SK-N-SH (cell line): ENCODE measurements around the gene DCST1. TPM values are rescaled to one million over a fixed set of nuclear protein-coding genes. Genes with fewer than 3 reads are reported as not detected.

Source experiments
- CTCF ChIA-PET: fragments of 300-600, 350-600 bp; formaldehyde crosslinking; extraction: SDS; loops from one replicate; lab custom pipeline; 2021; lab: Yijun Ruan, JAX
- POLR2A ChIA-PET: fragments of 350-600 bp; sonication (Branson Sonifier 250); formaldehyde crosslinking; extraction: SDS; loops from one replicate; lab custom pipeline; 2020; ENCODE audit warnings: antibody characterized with exemption, inconsistent platforms; lab: Yijun Ruan, JAX
- DNase-seq: peaks from one replicate; pipeline ENCODE4 v3.0.0; 2012
- H2AFZ ChIP-seq: fragments of 200-600 bp; sonication (generic); 2 replicates; pipeline ENCODE4 v1.8.1; 2016; ENCODE audit warnings: antibody characterized with exemption, mild to moderate bottlenecking, low read depth
- H3F3A ChIP-seq: fragments of 200-600 bp; sonication (generic); replicated peaks from 2 replicates; pipeline ENCODE3; 2016; ENCODE audit warnings: antibody characterized with exemption, mild to moderate bottlenecking; ENCODE audit not compliant: insufficient read depth
- H3K27ac ChIP-seq, 2 experiments: fragments of 200-500 bp in 1 of 2; fragments of 200-600 bp in 1 of 2; sonication (Bioruptor generic) in 1 of 2; sonication (generic), shearing (Covaris generic) in 1 of 2; 2 replicates each; pipeline versions ENCODE4 v1.5.1 to v1.6.1; 2014 to 2016; ENCODE audit warnings: low read depth in 2 of 2, inconsistent platforms in 1 of 2, low read length in 1 of 2, mild to moderate bottlenecking in 1 of 2, mixed read lengths in 1 of 2
- H3K27me3 ChIP-seq: fragments of 200-600 bp; sonication (generic), shearing (Covaris generic); 2 replicates; pipeline ENCODE4 v1.6.1; 2016; ENCODE audit warnings: mixed run types; ENCODE audit not compliant: insufficient read depth
- H3K36me3 ChIP-seq, 2 experiments: fragments of 200-500 bp in 1 of 2; fragments of 200-600 bp in 1 of 2; sonication (Bioruptor generic) in 1 of 2; sonication (generic) in 1 of 2; replicated peaks in 1 of 2; 2 replicates each; pipeline versions ENCODE3 to v1.5.1; 2014 to 2016; ENCODE audit warnings: low read length in 1 of 2, mild to moderate bottlenecking in 1 of 2; ENCODE audit not compliant: insufficient read depth in 2 of 2, control insufficient read depth in 1 of 2
- H3K4me1 ChIP-seq, 2 experiments: fragments of 200-500 bp in 1 of 2; fragments of 200-600 bp in 1 of 2; sonication (Bioruptor generic) in 1 of 2; sonication (generic), shearing (Covaris generic) in 1 of 2; 2 replicates each; pipeline versions ENCODE4 v1.5.1 to v1.6.1; 2014 to 2016; ENCODE audit warnings: low read depth in 1 of 2, low read length in 1 of 2, mixed run types in 1 of 2; ENCODE audit not compliant: insufficient read depth in 2 of 2, control insufficient read depth in 1 of 2
- H3K4me2 ChIP-seq: fragments of 200-600 bp; sonication (generic), shearing (Covaris generic); 2 replicates; pipeline ENCODE4 v1.6.1; 2017; ENCODE audit warnings: mixed run types
- H3K4me3 ChIP-seq, 2 experiments: fragments of 200-500 bp in 1 of 2; fragments of 200-600 bp in 1 of 2; sonication (Bioruptor generic) in 1 of 2; sonication (generic), shearing (Covaris generic) in 1 of 2; 2 replicates each; pipeline versions ENCODE4 v1.5.1 to v1.8.1; 2014 to 2016; ENCODE audit warnings: low read depth in 2 of 2, inconsistent platforms in 1 of 2, low read length in 1 of 2, mild to moderate bottlenecking in 1 of 2, mixed read lengths in 1 of 2, moderate library complexity in 1 of 2
- H3K79me2 ChIP-seq: fragments of 200-600 bp; sonication (generic); 2 replicates; pipeline ENCODE4 v1.8.1; 2017; ENCODE audit warnings: mild to moderate bottlenecking; ENCODE audit not compliant: insufficient read depth
- H3K9ac ChIP-seq: fragments of 200-600 bp; sonication (generic); 2 replicates; pipeline ENCODE4 v1.6.1; 2017; ENCODE audit warnings: mixed run types
- H3K9me2 ChIP-seq: fragments of 200-600 bp; sonication (generic); 2 replicates; pipeline ENCODE4 v1.6.1; 2017; ENCODE audit warnings: mixed run types
- H3K9me3 ChIP-seq: fragments of 200-600 bp; sonication (generic); 2 replicates; pipeline ENCODE4 v1.6.1; 2017; ENCODE audit warnings: mixed run types, mild to moderate bottlenecking, moderate library complexity
- H4K20me1 ChIP-seq: fragments of 200-600 bp; sonication (generic); 2 replicates; pipeline ENCODE4 v1.6.1; 2017; ENCODE audit warnings: mild to moderate bottlenecking, mixed run types; ENCODE audit not compliant: insufficient read depth
- CHD2 ChIP-seq: fragments of 150-350 bp; IDR thresholded peaks from 2 replicates; pipeline ENCODE4 v1.6.1; 2018; ENCODE audit warnings: low read length; ENCODE audit not compliant: partially characterized antibody
- CTCF ChIP-seq: fragments of 200-600 bp; sonication (generic); IDR thresholded peaks from 2 replicates; pipeline ENCODE4 v1.6.1; 2017; ENCODE audit warnings: antibody characterized with exemption, mild to moderate bottlenecking, moderate library complexity
- ELF1 ChIP-seq: IDR thresholded peaks from 2 replicates; pipeline ENCODE4 v1.4.0; 2012
- EP300 ChIP-seq, 2 experiments: IDR thresholded peaks; 2 replicates each; pipeline versions ENCODE4 v1.4.0 to v1.6.1; 2012; ENCODE audit warnings: borderline replicate concordance in 1 of 2, low read depth in 1 of 2, low read length in 1 of 2
- EZH2phosphoT487 ChIP-seq: fragments of 200-600 bp; sonication (generic); IDR thresholded peaks from 2 replicates; pipeline ENCODE4 v1.6.1; 2017; ENCODE audit warnings: low read depth, mixed run types, mild to moderate bottlenecking, antibody characterized with exemption, moderate library complexity, borderline replicate concordance
- FOSL2 ChIP-seq: IDR thresholded peaks from 2 replicates; pipeline ENCODE4 v1.4.0; 2012; ENCODE audit warnings: low read depth, mild to moderate bottlenecking, moderate library complexity, borderline replicate concordance
- FOXJ3 ChIP-seq: sonication (generic); formaldehyde crosslinking; IDR thresholded peaks from 2 replicates; pipeline ENCODE4 v1.5.1; 2020; ENCODE audit warnings: mild to moderate bottlenecking, missing genetic modification reagents
- FOXM1 ChIP-seq: IDR thresholded peaks from 2 replicates; pipeline ENCODE4 v1.4.0; 2012; ENCODE audit warnings: low read depth, mild to moderate bottlenecking
- JUND ChIP-seq: IDR thresholded peaks from 2 replicates; pipeline ENCODE4 v1.4.0; 2012
- MXI1 ChIP-seq: IDR thresholded peaks from 2 replicates; pipeline ENCODE4 v1.6.1; 2012; ENCODE audit warnings: mild to moderate bottlenecking, low read depth, low read length, improper control_type of control experiment
- NFIC ChIP-seq: IDR thresholded peaks from 2 replicates; pipeline ENCODE4 v1.4.0; 2012; ENCODE audit warnings: borderline replicate concordance
- POLR2AphosphoS5 ChIP-seq: IDR thresholded peaks from 2 replicates; pipeline ENCODE4 v1.6.1; 2012; ENCODE audit warnings: low read depth, low read length
- RAD21 ChIP-seq: IDR thresholded peaks from 2 replicates; pipeline ENCODE4 v1.6.1; 2012; ENCODE audit warnings: mild to moderate bottlenecking, low read length
- RCOR1 ChIP-seq: fragments of 150-350 bp; IDR thresholded peaks from 2 replicates; pipeline ENCODE4 v1.6.1; 2017; ENCODE audit warnings: antibody characterized with exemption, low read length
- REST ChIP-seq: IDR thresholded peaks from 2 replicates; pipeline ENCODE4 v1.6.1; 2012; ENCODE audit warnings: mild to moderate bottlenecking, low read depth, low read length, moderate library complexity
- RXRA ChIP-seq: IDR thresholded peaks from 2 replicates; pipeline ENCODE4 v1.4.0; 2012; ENCODE audit warnings: low read depth, mild to moderate bottlenecking, borderline replicate concordance
- SMC3 ChIP-seq: IDR thresholded peaks from 2 replicates; pipeline ENCODE4 v1.6.1; 2012; ENCODE audit warnings: low read depth, low read length, improper control_type of control experiment
- TAF1 ChIP-seq: IDR thresholded peaks from 2 replicates; pipeline ENCODE4 v1.6.1; 2012; ENCODE audit warnings: low read depth, mild to moderate bottlenecking, low read length, moderate library complexity, borderline replicate concordance
- TCF12 ChIP-seq: IDR thresholded peaks from 2 replicates; pipeline ENCODE4 v1.4.0; 2012
- TEAD4 ChIP-seq: IDR thresholded peaks from 2 replicates; pipeline ENCODE4 v1.4.0; 2012; ENCODE audit warnings: mild to moderate bottlenecking, borderline replicate concordance; ENCODE audit not compliant: insufficient read depth
- USF1 ChIP-seq: IDR thresholded peaks from 2 replicates; pipeline ENCODE4 v1.4.0; 2012; ENCODE audit warnings: low read depth, borderline replicate concordance
- USF2 ChIP-seq: fragments of 150-350 bp; IDR thresholded peaks from 2 replicates; pipeline ENCODE4 v1.6.1; 2017; ENCODE audit warnings: antibody characterized with exemption, low read length, low read depth, borderline replicate concordance
- ZBTB33 ChIP-seq: IDR thresholded peaks from 2 replicates; pipeline ENCODE4 v1.4.0; 2012; ENCODE audit warnings: low read depth, borderline replicate concordance
- WGBS: methylation state at CpG from one replicate; pipeline ENCODE4 v1.1.6; 2017; ENCODE audit warnings: low lambda C conversion rate; 5-methylcytosine and 5-hydroxymethylcytosine counted together
- polyA plus RNA-seq, 3 experiments: library from polyadenylated mRNA; depleted of rRNA; stranded (reverse); fragments of >200 nt; gene quantifications; 2 replicates each; pipeline ENCODE4 v1.2.3, GENCODE V29; 2012

The DCST1 gene
- polyA plus RNA-seq, 1 of the 3 experiments (the other 2 are of a cell fraction) = not detected

- no peak for TF ChIP-seq CTCF
- TF ChIP-seq USF1 = no peak
- no peak for TF ChIP-seq FOXJ3 (CRISPR knock-in tag)
- TF ChIP-seq ELF1 = no peak
These were observed 20.0 kb downstream of the DCST1 start (continued) for GRCh38 chr1:155053531-155054105.

- CTCF ChIA-PET = interaction anchor here (0.6 to 29.9 kb wide), 11 partner anchors 14 to 116 kb away, joined by 3 to 573 read pairs (median 6); partner anchors contain the start of genes ADAM15, DCST1, DCST2 and KRTCAP2
These were observed 23.5 kb downstream of the DCST1 start for GRCh38 chr1:155057104-155057503.

More at GRCh38 chr1:155057104-155057503, 23.5 kb downstream of the DCST1 start:
- H3K4me1 ChIP-seq = peaks cover 0 to 20% of the 10 kb centered on the region in 2 experiments; a peak in 2 of 4 replicates
- H3K4me2 ChIP-seq = no peak overlapping the region
- no peak for DNase-seq
- H3K27ac ChIP-seq = no peak overlapping the region
- H3K27me3 ChIP-seq = no peaks in the 10 kb centered on the region
- H3K9ac ChIP-seq = no peak overlapping the region
- POLR2A ChIA-PET = no interaction called here
- no peaks in the 10 kb centered on the region for H3K9me2 ChIP-seq
- no peak overlapping the region for H3K4me3 ChIP-seq
- 94% methylated on average over 8 of the region's 8 CpGs for WGBS
- no peaks in the 10 kb centered on the region for H3F3A ChIP-seq
- no peaks in the 10 kb centered on the region for H4K20me1 ChIP-seq
- peaks cover 0 to 40% of the 10 kb centered on the region in 2 experiments for H3K36me3 ChIP-seq
- peaks cover 7% of the 10 kb centered on the region; the same call in 1 of the 2 replicates for H3K79me2 ChIP-seq
- no peak overlapping the region for H2AFZ ChIP-seq
- TF ChIP-seq JUND (no peak), FOXM1 (no peak), RCOR1 (no peak), EP300 (IDR thresholded peaks at IDR 0.05; ENCODE audit: borderline replicate concordance in 1 of 2, low read depth in 1 of 2, low read length in 1 of 2) (no peak), RXRA (no peak), USF2 (no peak), CHD2 (no peak), REST (no peak), TCF12 (no peak), RAD21 (no peak), EZH2phosphoT487 (no peak), ZBTB33 (no peak), SMC3 (no peak), MXI1 (no peak), NFIC (no peak), TEAD4 (no peak), FOSL2 (no peak), POLR2AphosphoS5 (no peak), TAF1 (no peak)
- H3K9me3 ChIP-seq = no peaks in the 10 kb centered on the region
